ENCODE data around the gene TEKT5. TPM values are rescaled to one million over a fixed set of nuclear protein-coding genes. Genes with fewer than 3 reads are reported as not detected.
A peak's percentile ranks its signal among the peaks of the same experiment; 100 is the strongest.

The TEKT5 gene
- total and polyA plus RNA-seq, 9 of the 15 experiments (the other 6 are each of a cell fraction or from before 2014, with no cell fraction given) = 0.10 to 0.19 TPM; not detected in 7

GRCh38 chr16:10743610-10744369 lies 49.1 kb upstream of the TEKT5 start, which contains the start of gene NUBP1 (continued):
- TF ChIP-seq, protein P1, sequence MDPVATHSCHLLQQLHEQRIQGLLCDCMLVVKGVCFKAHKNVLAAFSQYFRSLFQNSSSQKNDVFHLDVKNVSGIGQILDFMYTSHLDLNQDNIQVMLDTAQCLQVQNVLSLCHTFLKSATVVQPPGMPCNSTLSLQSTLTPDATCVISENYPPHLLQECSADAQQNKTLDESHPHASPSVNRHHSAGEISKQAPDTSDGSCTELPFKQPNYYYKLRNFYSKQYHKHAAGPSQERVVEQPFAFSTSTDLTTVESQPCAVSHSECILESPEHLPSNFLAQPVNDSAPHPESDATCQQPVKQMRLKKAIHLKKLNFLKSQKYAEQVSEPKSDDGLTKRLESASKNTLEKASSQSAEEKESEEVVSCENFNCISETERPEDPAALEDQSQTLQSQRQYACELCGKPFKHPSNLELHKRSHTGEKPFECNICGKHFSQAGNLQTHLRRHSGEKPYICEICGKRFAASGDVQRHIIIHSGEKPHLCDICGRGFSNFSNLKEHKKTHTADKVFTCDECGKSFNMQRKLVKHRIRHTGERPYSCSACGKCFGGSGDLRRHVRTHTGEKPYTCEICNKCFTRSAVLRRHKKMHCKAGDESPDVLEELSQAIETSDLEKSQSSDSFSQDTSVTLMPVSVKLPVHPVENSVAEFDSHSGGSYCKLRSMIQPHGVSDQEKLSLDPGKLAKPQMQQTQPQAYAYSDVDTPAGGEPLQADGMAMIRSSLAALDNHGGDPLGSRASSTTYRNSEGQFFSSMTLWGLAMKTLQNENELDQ (CRISPR knock-in tag; IDR thresholded peaks at IDR 0.05; ENCODE audit: borderline replicate concordance) = no peak
- TF ChIP-seq, protein P2, sequence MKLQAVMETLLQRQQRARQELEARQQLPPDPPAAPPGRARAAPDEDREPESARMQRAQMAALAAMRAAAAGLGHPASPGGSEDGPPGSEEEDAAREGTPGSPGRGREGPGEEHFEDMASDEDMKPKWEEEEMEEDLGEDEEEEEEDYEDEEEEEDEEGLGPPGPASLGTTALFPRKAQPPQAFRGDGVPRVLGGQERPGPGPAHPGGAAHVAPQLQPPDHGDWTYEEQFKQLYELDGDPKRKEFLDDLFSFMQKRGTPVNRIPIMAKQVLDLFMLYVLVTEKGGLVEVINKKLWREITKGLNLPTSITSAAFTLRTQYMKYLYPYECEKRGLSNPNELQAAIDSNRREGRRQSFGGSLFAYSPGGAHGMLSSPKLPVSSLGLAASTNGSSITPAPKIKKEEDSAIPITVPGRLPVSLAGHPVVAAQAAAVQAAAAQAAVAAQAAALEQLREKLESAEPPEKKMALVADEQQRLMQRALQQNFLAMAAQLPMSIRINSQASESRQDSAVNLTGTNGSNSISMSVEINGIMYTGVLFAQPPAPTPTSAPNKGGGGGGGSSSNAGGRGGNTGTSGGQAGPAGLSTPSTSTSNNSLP (IDR thresholded peaks at IDR 0.05; ENCODE audit: borderline replicate concordance, low read depth, low read length) = no peak
- TF ChIP-seq PHF21A (IDR thresholded peaks at IDR 0.05; ENCODE audit: borderline replicate concordance, low read depth) (no peak), SREBF1 (IDR thresholded peaks at IDR 0.05; ENCODE audit: borderline replicate concordance, low read depth, low read length) (no peak), ID3 (CRISPR knock-in tag; IDR thresholded peaks at IDR 0.05) (no peak), ID3 (tag; IDR thresholded peaks at IDR 0.05) (peak; percentile 20; the same call in 1 of the 2 replicates), ZNF76 (CRISPR knock-in tag; IDR thresholded peaks at IDR 0.05; ENCODE audit: borderline replicate concordance) (0 out of 2 replicates have a peak, but pooled peaks have one; percentile 56), FUS (optimal IDR thresholded peaks at IDR 0.05; ENCODE audit: low read depth, low read length) (no peak), ZNF696 (CRISPR knock-in tag; conservative IDR thresholded peaks at IDR 0.05) (no peak), HDAC8 (tag; IDR thresholded peaks at IDR 0.05) (peak; percentile 44; the same call in 1 of the 2 replicates), ZBTB2 (IDR thresholded peaks at IDR 0.05) (peak; percentile 95), ZNF57 (CRISPR knock-in tag; IDR thresholded peaks at IDR 0.05) (no peak), RBM34 (IDR thresholded peaks at IDR 0.05; ENCODE audit: borderline replicate concordance, insufficient read depth, low read length) (no peak), PRPF4 (IDR thresholded peaks at IDR 0.05; ENCODE audit: insufficient read depth, low read depth, low read length, poor library complexity, severe bottlenecking) (peak; percentile 34), CGGBP1 (CRISPR knock-in tag; IDR thresholded peaks at IDR 0.05) (no peak), JUND (IDR thresholded peaks at IDR 0.05; ENCODE audit: borderline replicate concordance, low read depth, low read length) (peak; percentile 38), JUND (tag; IDR thresholded peaks at IDR 0.05; ENCODE audit: borderline replicate concordance, low read depth, low read length) (no peak; the same call in 2 of the 3 replicates), KLF10 (CRISPR knock-in tag; IDR thresholded peaks at IDR 0.05) (no peak)
- TF ChIP-seq, protein P3, sequence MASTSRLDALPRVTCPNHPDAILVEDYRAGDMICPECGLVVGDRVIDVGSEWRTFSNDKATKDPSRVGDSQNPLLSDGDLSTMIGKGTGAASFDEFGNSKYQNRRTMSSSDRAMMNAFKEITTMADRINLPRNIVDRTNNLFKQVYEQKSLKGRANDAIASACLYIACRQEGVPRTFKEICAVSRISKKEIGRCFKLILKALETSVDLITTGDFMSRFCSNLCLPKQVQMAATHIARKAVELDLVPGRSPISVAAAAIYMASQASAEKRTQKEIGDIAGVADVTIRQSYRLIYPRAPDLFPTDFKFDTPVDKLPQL (IDR thresholded peaks at IDR 0.05; ENCODE audit: extremely low read depth, insufficient read length) = no peak
